Adrenal gland (tissue), 5 donors: ENCODE measurements around the gene ARMC6.

Experiments used
- POLR2A ChIP-seq, 2 donors: fragments of 450-650 bp; IDR thresholded peaks; one replicate each; pipeline ENCODE4 v1.6.1; 2017; ENCODE audit warnings: antibody characterized with exemption in 2 of 2, mild to moderate bottlenecking in 2 of 2, moderate library complexity in 1 of 2
- TF ChIP-seq, protein P1 (sequence below), 6 experiments: fragments of 450-650 bp in 4 of 6; fragments of 200-600 bp in 2 of 6; sonication (generic) in 1 of 6; IDR thresholded peaks; 1 replicate in 5 of 6; 2 replicates in 1 of 6; pipeline versions ENCODE4 v1.5.1 to v1.8.0; 2016 to 2021; ENCODE audit warnings: antibody characterized with exemption in 6 of 6, mild to moderate bottlenecking in 2 of 6, moderate library complexity in 1 of 6
- donor health status: DM: no; HTN: no; CAD: no.

DNA sequence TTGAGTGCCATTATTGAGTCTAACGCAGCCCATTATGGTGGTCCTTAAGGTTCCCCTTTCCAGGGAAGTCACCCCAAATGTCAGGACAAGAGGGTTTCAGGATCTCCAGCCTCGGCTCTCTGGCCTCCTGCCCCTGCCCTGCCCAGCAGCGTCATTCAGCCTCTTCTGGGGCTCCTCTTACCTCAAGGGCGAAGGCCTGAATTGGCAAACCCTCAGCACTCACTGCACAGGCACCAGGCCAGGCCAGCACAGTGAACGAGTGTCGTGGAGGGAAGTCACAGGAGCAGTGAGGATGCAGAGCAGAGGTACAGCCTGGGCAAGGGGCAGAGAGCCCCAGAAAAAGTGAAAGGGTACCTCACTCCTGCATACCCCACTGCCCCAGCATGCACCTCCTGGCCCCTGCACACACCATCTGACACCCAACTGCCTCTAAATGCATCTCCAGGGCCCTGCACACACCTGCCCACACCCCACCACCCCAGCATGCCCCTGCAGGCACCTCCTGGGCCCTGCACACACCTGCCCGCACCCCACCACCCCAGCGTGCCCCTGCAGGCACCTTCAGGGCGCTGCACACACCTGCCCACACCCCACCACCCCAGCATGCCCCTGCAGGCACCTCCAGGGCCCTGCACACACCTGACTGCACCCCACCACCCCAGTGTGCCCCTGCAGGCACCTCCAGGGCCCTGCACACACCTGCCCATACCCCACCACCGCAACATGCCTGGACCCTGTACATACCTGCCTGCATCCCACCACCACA is 50.2 kb downstream of the ARMC6 start:
- TF ChIP-seq, protein P1, sequence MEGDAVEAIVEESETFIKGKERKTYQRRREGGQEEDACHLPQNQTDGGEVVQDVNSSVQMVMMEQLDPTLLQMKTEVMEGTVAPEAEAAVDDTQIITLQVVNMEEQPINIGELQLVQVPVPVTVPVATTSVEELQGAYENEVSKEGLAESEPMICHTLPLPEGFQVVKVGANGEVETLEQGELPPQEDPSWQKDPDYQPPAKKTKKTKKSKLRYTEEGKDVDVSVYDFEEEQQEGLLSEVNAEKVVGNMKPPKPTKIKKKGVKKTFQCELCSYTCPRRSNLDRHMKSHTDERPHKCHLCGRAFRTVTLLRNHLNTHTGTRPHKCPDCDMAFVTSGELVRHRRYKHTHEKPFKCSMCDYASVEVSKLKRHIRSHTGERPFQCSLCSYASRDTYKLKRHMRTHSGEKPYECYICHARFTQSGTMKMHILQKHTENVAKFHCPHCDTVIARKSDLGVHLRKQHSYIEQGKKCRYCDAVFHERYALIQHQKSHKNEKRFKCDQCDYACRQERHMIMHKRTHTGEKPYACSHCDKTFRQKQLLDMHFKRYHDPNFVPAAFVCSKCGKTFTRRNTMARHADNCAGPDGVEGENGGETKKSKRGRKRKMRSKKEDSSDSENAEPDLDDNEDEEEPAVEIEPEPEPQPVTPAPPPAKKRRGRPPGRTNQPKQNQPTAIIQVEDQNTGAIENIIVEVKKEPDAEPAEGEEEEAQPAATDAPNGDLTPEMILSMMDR (IDR thresholded peaks at IDR 0.05), result no peak
- TF ChIP-seq POLR2A (IDR thresholded peaks at IDR 0.05), result no peak
